Keratinocyte (primary cell): ENCODE measurements around the gene CMIP. TPM values are rescaled to one million over a fixed set of nuclear protein-coding genes. Genes with fewer than 3 reads are reported as not detected.

Experiments
- DNase-seq: peaks from one replicate; pipeline ENCODE4 v3.0.0-alpha.2; 2011; ENCODE audit warnings: low read depth, missing footprints, low spot score
- FAIRE-seq: peaks from 2 replicates; lab custom pipeline; 2011; peaks lifted over from hg19 to GRCh38; lab: Jason Lieb, UNC
- H2AFZ ChIP-seq: 2 replicates; pipeline ENCODE4 v1.6.0; 2012; ENCODE audit warnings: low read length, control low read depth, inconsistent platforms; ENCODE audit not compliant: control insufficient read depth
- H3K27ac ChIP-seq: 2 replicates; pipeline ENCODE4 v1.5.1; 2011; ENCODE audit warnings: low read length; ENCODE audit not compliant: control insufficient read depth, insufficient read depth
- H3K27me3 ChIP-seq: 3 replicates; pipeline ENCODE4 v1.6.0; 2011; ENCODE audit warnings: low read length; ENCODE audit not compliant: control insufficient read depth, insufficient read depth; ENCODE audit errors: extremely low read depth
- H3K36me3 ChIP-seq, 2 experiments: 2 replicates in 1 of 2; 3 replicates in 1 of 2; pipeline ENCODE4 v1.5.1; 2011; ENCODE audit warnings: low read length in 2 of 2, mild to moderate bottlenecking in 1 of 2; ENCODE audit not compliant: control insufficient read depth in 2 of 2, insufficient read depth in 2 of 2; ENCODE audit errors: extremely low read depth in 1 of 2
- H3K4me1 ChIP-seq: 3 replicates; pipeline ENCODE4 v1.5.1; 2011; ENCODE audit warnings: low read length; ENCODE audit not compliant: control insufficient read depth, insufficient read depth; ENCODE audit errors: extremely low read depth
- H3K4me2 ChIP-seq: 3 replicates; pipeline ENCODE4 v1.6.0; 2011; ENCODE audit warnings: low read depth, low read length; ENCODE audit not compliant: control insufficient read depth, insufficient read depth; ENCODE audit errors: extremely low read depth
- H3K4me3 ChIP-seq, 3 experiments: fragments of 200-600 bp in 1 of 3; sonication (generic) in 1 of 3; 2 replicates in 2 of 3; 3 replicates in 1 of 3; pipeline ENCODE4 v1.5.1; 2011 to 2016; ENCODE audit warnings: low read length in 3 of 3, mild to moderate bottlenecking in 3 of 3, control low read depth in 2 of 3, inconsistent platforms in 1 of 3, low read depth in 1 of 3, mixed read lengths in 1 of 3, mixed run types in 1 of 3, moderate library complexity in 1 of 3; ENCODE audit not compliant: control insufficient read depth in 2 of 3, insufficient read depth in 2 of 3; ENCODE audit errors: extremely low read depth in 1 of 3
- H3K79me2 ChIP-seq: 2 replicates; pipeline ENCODE4 v1.6.0; 2012; ENCODE audit warnings: low read length; ENCODE audit not compliant: control insufficient read depth, insufficient read depth
- H3K9ac ChIP-seq: 3 replicates; pipeline ENCODE4 v1.6.0; 2011; ENCODE audit warnings: low read length; ENCODE audit not compliant: control insufficient read depth, insufficient read depth; ENCODE audit errors: extremely low read depth
- H3K9me1 ChIP-seq: 3 replicates; pipeline ENCODE4 v1.6.0; 2011; ENCODE audit warnings: low read length; ENCODE audit not compliant: control insufficient read depth, insufficient read depth; ENCODE audit errors: extremely low read depth
- H3K9me3 ChIP-seq: 2 replicates; pipeline ENCODE4 v1.5.1; 2012; ENCODE audit warnings: low read depth, low read length; ENCODE audit not compliant: control insufficient read depth
- H4K20me1 ChIP-seq: 3 replicates; pipeline ENCODE4 v1.6.0; 2011; ENCODE audit warnings: low read length; ENCODE audit not compliant: control insufficient read depth, insufficient read depth; ENCODE audit errors: extremely low read depth
- CTCF ChIP-seq, 3 experiments: IDR thresholded peaks in 1 of 3; conservative IDR thresholded peaks in 1 of 3; optimal IDR thresholded peaks in 1 of 3; 2 replicates in 2 of 3; 3 replicates in 1 of 3; pipeline versions ENCODE3 to v1.5.1; 2011; ENCODE audit warnings: low read length in 3 of 3, mild to moderate bottlenecking in 3 of 3, moderate library complexity in 2 of 3, control low read depth in 1 of 3, inconsistent platforms in 1 of 3; ENCODE audit not compliant: insufficient read depth in 2 of 3; ENCODE audit errors: extremely low read depth in 1 of 3
- EZH2 ChIP-seq: IDR thresholded peaks from one replicate; pipeline ENCODE4 v1.6.1; 2012; ENCODE audit warnings: inconsistent platforms, mild to moderate bottlenecking, low read length, moderate library complexity
- dilution Hi-C: fragments of 300-500 bp; cut with MboI; formaldehyde crosslinking; loops from one replicate; pipeline ENCODE4 v1.7.0; 2020; ENCODE audit warnings: low sequenced_read_pairs; ENCODE audit not compliant: extremely low pct_ligation_motif_present
- polyA plus RNA-seq, 5 experiments: library from polyadenylated mRNA; depleted of rRNA in 3 of 5; stranded (reverse) in 3 of 5; stranded (forward) in 1 of 5; unstranded in 1 of 5; fragments of >200 nt; gene quantifications; 1 replicate in 1 of 5; 2 replicates in 3 of 5; 3 replicates in 1 of 5; pipeline versions ENCODE4 v1.2.1 to v1.2.3, GENCODE V29; 2011 to 2012; ENCODE audit warnings: missing spikeins in 2 of 5, low read depth in 1 of 5, low replicate concordance in 1 of 5

Gene CMIP
- polyA plus RNA-seq, 1 donor (not counting 4 experiments of a cell fraction or from before 2014, with no cell fraction given): 5.0 TPM

DNA sequence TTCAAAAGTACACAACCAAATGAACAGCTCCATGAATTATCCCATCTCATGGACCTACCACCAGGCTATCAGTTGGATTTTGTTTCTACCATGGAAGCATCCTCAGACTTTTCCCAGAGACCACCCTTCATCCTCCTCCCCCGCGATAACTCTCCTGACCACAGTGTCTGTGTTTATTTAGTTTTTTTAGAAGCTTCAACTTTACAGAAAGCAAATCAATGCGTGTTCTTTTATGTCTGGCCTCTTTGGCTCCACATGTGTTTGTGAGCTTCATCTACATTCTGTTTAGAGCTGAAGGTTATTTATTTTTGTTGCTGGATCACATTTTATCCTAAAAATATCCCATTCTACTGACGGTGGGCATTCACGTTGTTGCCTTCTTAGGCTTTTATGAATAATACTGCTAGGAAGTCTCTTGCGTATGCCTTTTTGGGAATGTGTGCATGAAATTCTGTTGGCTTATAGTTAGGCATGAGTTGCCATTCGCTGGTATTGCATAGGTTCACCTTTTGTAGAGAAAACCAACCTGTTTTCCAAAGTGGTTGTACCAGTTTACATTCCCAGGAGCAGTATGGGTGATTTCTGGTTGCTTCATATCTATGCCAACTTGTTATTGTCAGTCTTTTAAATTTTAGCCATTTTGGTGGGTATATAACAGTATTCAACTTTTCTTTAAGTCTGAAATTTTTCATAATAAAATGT, 83.0 kb downstream of the CMIP start:
- Histone ChIP-seq H3K36me3 (peaks cover 2 to 9% of the 10 kb centered on the region in 2 experiments), H3K9me3 (no peaks in the 10 kb centered on the region), H3K9me1 (peaks cover 8% of the 10 kb centered on the region), H3K79me2 (peaks cover 61% of the 10 kb centered on the region), H3K4me3 (peak overlapping the region in 1 of 3 experiments; percentile 15), H3K4me2 (peak overlapping the region; percentile 82), H3K27me3 (no peaks in the 10 kb centered on the region), H3K9ac (peak overlapping the region; percentile 93), H2AFZ (no peak overlapping the region), H4K20me1 (no peaks in the 10 kb centered on the region), H3K4me1 (peaks cover 92% of the 10 kb centered on the region), H3K27ac (peak overlapping the region; percentile 99)
- no peak for FAIRE-seq
- TF ChIP-seq CTCF (optimal IDR thresholded peaks at IDR 0.05 in 1 of 3, IDR thresholded peaks at IDR 0.05 in 1 of 3, conservative IDR thresholded peaks at IDR 0.05 in 1 of 3; ENCODE audit: extremely low read depth in 1 of 3, insufficient read depth in 2 of 3, low read length in 3 of 3) (no peak), EZH2 (no peak)
- dilution Hi-C loops: no loop called here
- no peak for DNase-seq

DNA sequence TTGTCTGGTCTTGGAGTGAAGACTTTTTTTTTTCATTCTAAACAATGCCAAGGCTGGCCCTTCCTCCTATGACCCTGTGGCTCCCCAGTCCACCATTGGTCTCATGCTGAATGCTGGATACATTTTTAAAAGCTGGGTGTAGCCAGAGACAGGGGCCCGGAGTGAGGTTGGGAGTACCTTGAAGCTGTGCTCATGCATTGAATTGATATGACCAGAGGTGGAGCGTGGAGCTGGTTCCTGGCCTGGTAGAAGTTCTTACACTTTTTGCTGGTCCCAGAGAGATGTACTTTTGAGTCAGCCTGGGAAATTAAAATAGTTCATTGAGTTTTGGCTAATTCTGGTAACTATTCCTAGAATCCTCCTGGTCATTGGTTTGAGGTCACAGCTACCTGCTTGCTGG, 83.6 kb downstream of the CMIP start:
- H3K4me1 ChIP-seq: peaks cover 92% of the 10 kb centered on the region
- no peak overlapping the region for H3K4me3 ChIP-seq
- peak overlapping the region; percentile 99 for H3K27ac ChIP-seq
- peaks cover 8% of the 10 kb centered on the region for H3K9me1 ChIP-seq
- H2AFZ ChIP-seq: no peak overlapping the region
- DNase-seq (no peak), FAIRE-seq (no peak)
- dilution Hi-C loops: no loop called here
- peaks cover 65% of the 10 kb centered on the region for H3K79me2 ChIP-seq
- H3K4me2 ChIP-seq: no peak overlapping the region
- TF ChIP-seq EZH2 (no peak), CTCF (optimal IDR thresholded peaks at IDR 0.05 in 1 of 3, IDR thresholded peaks at IDR 0.05 in 1 of 3, conservative IDR thresholded peaks at IDR 0.05 in 1 of 3; ENCODE audit: extremely low read depth in 1 of 3, insufficient read depth in 2 of 3, low read length in 3 of 3) (peak; percentile 4 to 25 (median 14))
- no peaks in the 10 kb centered on the region for H3K9me3 ChIP-seq
- H3K36me3 ChIP-seq: peaks cover 2 to 10% of the 10 kb centered on the region in 2 experiments
- no peaks in the 10 kb centered on the region for H4K20me1 ChIP-seq
- H3K9ac ChIP-seq: no peak overlapping the region
- H3K27me3 ChIP-seq: no peaks in the 10 kb centered on the region
